Measurements from ENCODE around the gene GRPR. TPM values are rescaled to one million over a fixed set of nuclear protein-coding genes. Genes with fewer than 3 reads are reported as not detected.
A peak's percentile ranks its signal among the peaks of the same experiment; 100 is the strongest.
"Not testable (repeated sequence)": the region's sequence is repeated elsewhere in the genome, so short reads cannot be mapped to it uniquely, and the experiment has no call there.

The GRPR gene
- total RNA-seq, 1 experiment from 2014 or later, result 28.8 TPM

DNA sequence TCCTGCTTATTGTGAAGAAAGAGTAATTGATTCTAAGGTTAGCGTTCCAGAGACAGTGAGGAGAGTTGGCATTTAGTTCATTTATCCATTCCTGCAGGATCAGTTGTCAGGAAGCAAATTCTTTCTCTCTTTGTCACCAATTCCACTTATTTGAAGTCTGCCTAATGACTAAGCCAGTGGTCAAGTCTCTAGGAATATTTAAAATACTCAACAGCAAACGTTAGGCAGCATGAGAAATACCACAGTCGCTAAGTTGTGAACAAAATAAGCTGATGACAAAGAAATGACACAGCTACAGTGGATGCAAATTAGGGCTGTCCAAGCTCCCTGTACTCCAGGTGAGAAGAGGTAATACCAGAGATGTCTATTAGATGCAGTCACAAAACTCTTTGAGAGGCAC lies 37.4 kb downstream of the GRPR start:
- Histone ChIP-seq H4K20me1 (ENCODE audit: control insufficient read depth, insufficient read depth, insufficient read length) (no peaks in the 10 kb centered on the region), H3K23me2 (ENCODE audit: insufficient read length, low read depth, low read length, poor library complexity, severe bottlenecking) (no peaks in the 10 kb centered on the region), H2BK5ac (ENCODE audit: insufficient read length, low read length) (no peak overlapping the region), H3K18ac (ENCODE audit: insufficient read length, low read depth, low read length) (no peak overlapping the region), H3K4me1 (ENCODE audit: insufficient read depth, low read length) (peaks cover 9% of the 10 kb centered on the region; the same call in 1 of the 2 replicates), H3K14ac (ENCODE audit: insufficient read depth, low read length) (no peak overlapping the region), H4K5ac (ENCODE audit: insufficient read length, low read depth, low read length) (no peak overlapping the region), H3K9me3 (ENCODE audit: control insufficient read depth, low read depth, low read length) (no peaks in the 10 kb centered on the region), H2BK12ac (ENCODE audit: insufficient read length, low read depth, low read length) (no peak overlapping the region), H4K8ac (replicated peaks; ENCODE audit: insufficient read length, low read depth, low read length) (no peak overlapping the region), H3K9ac (ENCODE audit: extremely low read depth, insufficient read length, low read length) (no peak overlapping the region), H3K27ac (ENCODE audit: insufficient read length, low read depth, low read length) (peak overlapping the region; percentile 26), H2BK15ac (ENCODE audit: low read depth, low read length) (no peak overlapping the region), H3K4me2 (ENCODE audit: insufficient read depth, insufficient read length, low read length) (no peak overlapping the region), H3K27me3 (ENCODE audit: insufficient read depth, low read length) (no peaks in the 10 kb centered on the region), H3K79me1 (ENCODE audit: insufficient read depth, low read depth, low read length, poor library complexity, severe bottlenecking) (no peaks in the 10 kb centered on the region), H4K91ac (ENCODE audit: insufficient read length, low read depth, low read length) (no peak overlapping the region), H3K56ac (ENCODE audit: insufficient read length, low read depth, low read length) (no peak overlapping the region), H3K4ac (ENCODE audit: low read depth, low read length) (no peak overlapping the region), H3T11ph (ENCODE audit: low read length) (no peak overlapping the region), H2AFZ (ENCODE audit: low read length) (no peak overlapping the region), H2AK5ac (ENCODE audit: insufficient read length, low read length) (no peak overlapping the region), H3K79me2 (ENCODE audit: insufficient read depth, low read length) (no peaks in the 10 kb centered on the region), H2BK120ac (ENCODE audit: low read depth, low read length, poor library complexity, severe bottlenecking) (no peak overlapping the region), H2BK20ac (ENCODE audit: low read depth, low read length, poor library complexity, severe bottlenecking) (no peak overlapping the region), H3K23ac (ENCODE audit: insufficient read length, low read depth, low read length) (no peak overlapping the region)
- TF ChIP-seq, protein P1, sequence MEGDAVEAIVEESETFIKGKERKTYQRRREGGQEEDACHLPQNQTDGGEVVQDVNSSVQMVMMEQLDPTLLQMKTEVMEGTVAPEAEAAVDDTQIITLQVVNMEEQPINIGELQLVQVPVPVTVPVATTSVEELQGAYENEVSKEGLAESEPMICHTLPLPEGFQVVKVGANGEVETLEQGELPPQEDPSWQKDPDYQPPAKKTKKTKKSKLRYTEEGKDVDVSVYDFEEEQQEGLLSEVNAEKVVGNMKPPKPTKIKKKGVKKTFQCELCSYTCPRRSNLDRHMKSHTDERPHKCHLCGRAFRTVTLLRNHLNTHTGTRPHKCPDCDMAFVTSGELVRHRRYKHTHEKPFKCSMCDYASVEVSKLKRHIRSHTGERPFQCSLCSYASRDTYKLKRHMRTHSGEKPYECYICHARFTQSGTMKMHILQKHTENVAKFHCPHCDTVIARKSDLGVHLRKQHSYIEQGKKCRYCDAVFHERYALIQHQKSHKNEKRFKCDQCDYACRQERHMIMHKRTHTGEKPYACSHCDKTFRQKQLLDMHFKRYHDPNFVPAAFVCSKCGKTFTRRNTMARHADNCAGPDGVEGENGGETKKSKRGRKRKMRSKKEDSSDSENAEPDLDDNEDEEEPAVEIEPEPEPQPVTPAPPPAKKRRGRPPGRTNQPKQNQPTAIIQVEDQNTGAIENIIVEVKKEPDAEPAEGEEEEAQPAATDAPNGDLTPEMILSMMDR (conservative IDR thresholded peaks at IDR 0.05), result no peak
- Mint-ChIP-seq H3K27me3 (ENCODE audit: low read depth) (no peaks in the 10 kb centered on the region), H3K4me1 (peaks cover 44 to 49% of the 10 kb centered on the region in 2 experiments), H3K27ac (peak overlapping the region in 2 of 3 experiments; percentile 46 to 71; a peak in 3 of 7 replicates), H3K9me3 (peaks cover 0 to 6% of the 10 kb centered on the region in 2 experiments; a peak in 2 of 5 replicates), H3K36me3 (ENCODE audit: insufficient read depth in 1 of 3, low read depth in 3 of 3) (peaks cover 6 to 91% (median 38%) of the 10 kb centered on the region in 3 experiments), H3K4me3 (no peak overlapping the region)
- DNase-seq, result no peak
- WGBS (ENCODE audit: extremely low coverage, insufficient read length, low lambda C conversion rate), result no CpG with 5 or more reads among the region's 3 CpGs

DNA sequence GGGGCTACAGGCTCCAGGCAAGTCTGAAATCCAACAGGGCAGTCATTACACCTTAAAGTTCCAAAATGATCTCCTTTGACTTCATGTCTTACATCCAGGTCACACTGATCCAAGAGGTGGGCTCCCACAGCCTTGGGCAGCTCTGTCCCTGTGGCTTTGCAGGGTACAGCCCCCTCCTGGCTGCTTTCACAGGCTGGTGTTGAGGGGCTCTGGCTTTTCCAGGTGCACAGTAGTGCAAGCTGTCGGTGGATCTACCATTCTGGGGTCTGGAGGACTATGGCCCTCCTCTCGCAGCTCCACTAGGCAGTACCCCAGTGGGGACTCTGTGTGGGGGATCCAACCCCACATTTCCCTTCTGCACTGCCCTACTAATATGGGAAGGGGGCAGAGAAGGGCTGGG lies 37.8 kb downstream of the GRPR start:
- H4K91ac ChIP-seq (ENCODE audit: insufficient read length, low read depth, low read length); H3K27ac ChIP-seq (ENCODE audit: insufficient read length, low read depth, low read length); H2BK5ac ChIP-seq (ENCODE audit: insufficient read length, low read length); H3K27me3 ChIP-seq (ENCODE audit: insufficient read depth, low read length); H4K8ac ChIP-seq (replicated peaks; ENCODE audit: insufficient read length, low read depth, low read length); H3K79me1 ChIP-seq (ENCODE audit: insufficient read depth, low read depth, low read length, poor library complexity, severe bottlenecking); H3K9me3 ChIP-seq (ENCODE audit: control insufficient read depth, low read depth, low read length); H3K23ac ChIP-seq (ENCODE audit: insufficient read length, low read depth, low read length); H2AK5ac ChIP-seq (ENCODE audit: insufficient read length, low read length); H3K79me2 ChIP-seq (ENCODE audit: insufficient read depth, low read length); H3K4ac ChIP-seq (ENCODE audit: low read depth, low read length); H3K4me3 Mint-ChIP-seq; H2BK20ac ChIP-seq (ENCODE audit: low read depth, low read length, poor library complexity, severe bottlenecking); H3K4me1 ChIP-seq (ENCODE audit: insufficient read depth, low read length); H3K4me2 ChIP-seq (ENCODE audit: insufficient read depth, insufficient read length, low read length); DNase-seq; H3K14ac ChIP-seq (ENCODE audit: insufficient read depth, low read length); H3K23me2 ChIP-seq (ENCODE audit: insufficient read length, low read depth, low read length, poor library complexity, severe bottlenecking); H3K27me3 Mint-ChIP-seq (ENCODE audit: low read depth); H3K56ac ChIP-seq (ENCODE audit: insufficient read length, low read depth, low read length); H2BK12ac ChIP-seq (ENCODE audit: insufficient read length, low read depth, low read length); H2BK15ac ChIP-seq (ENCODE audit: low read depth, low read length); H2AFZ ChIP-seq (ENCODE audit: low read length); H3K9ac ChIP-seq (ENCODE audit: extremely low read depth, insufficient read length, low read length); H4K5ac ChIP-seq (ENCODE audit: insufficient read length, low read depth, low read length); H3K18ac ChIP-seq (ENCODE audit: insufficient read length, low read depth, low read length); H4K20me1 ChIP-seq (ENCODE audit: control insufficient read depth, insufficient read depth, insufficient read length); H3K9me3 Mint-ChIP-seq; H3T11ph ChIP-seq (ENCODE audit: low read length); H2BK120ac ChIP-seq (ENCODE audit: low read depth, low read length, poor library complexity, severe bottlenecking): not testable (repeated sequence)
- WGBS (ENCODE audit: extremely low coverage, insufficient read length, low lambda C conversion rate), result no CpG with 5 or more reads among the region's 2 CpGs
- Mint-ChIP-seq H3K36me3 (ENCODE audit: insufficient read depth in 1 of 3, low read depth in 3 of 3) (peaks cover 9 to 91% (median 38%) of the 10 kb centered on the region in 3 experiments), H3K4me1 (peaks cover 42 to 52% of the 10 kb centered on the region in 2 experiments), H3K27ac (peak overlapping the region in 2 of 3 experiments; percentile 46 to 71; a peak in 3 of 7 replicates)
